Naive thymus-derived CD8-positive, alpha-beta T cell (primary cell): Measurements from ENCODE around the gene DIABLO. TPM values are rescaled to one million over a fixed set of nuclear protein-coding genes. Genes with fewer than 3 reads are reported as not detected.

Experiments
- ATAC-seq, 2 donors: fragments of 150-1000 bp; cut with Tn5 transposase in 1 of 2; sonication (Bioruptor Pico), chemical (Tn5 transposase) in 1 of 2; 1 replicate in 1 of 2; 2 replicates in 1 of 2; pipeline ENCODE4 v1.10.0; 2021; ENCODE audit warnings: mild to moderate bottlenecking in 2 of 2, moderate library complexity in 2 of 2
- POLR2A ChIA-PET: fragments of 350-600 bp; sonication (Branson Sonifier 250); formaldehyde crosslinking; loops from one replicate; lab custom pipeline; 2021; ENCODE audit warnings: antibody characterized with exemption; lab: Charles Lee
- DNase-seq, 10 donors: peaks; one replicate each; pipeline versions ENCODE4 v3.0.0 to v3.0.0-alpha.2; 2020 to 2022
- H3K27ac Mint-ChIP-seq, 10 donors: one replicate each; pipeline ENCODE4 v1.8.0; 2020 to 2022; ENCODE audit warnings: mild to moderate bottlenecking in 10 of 10, mixed read lengths in 10 of 10, moderate library complexity in 4 of 10, inconsistent platforms in 1 of 10
- H3K27me3 Mint-ChIP-seq, 5 donors: one replicate each; pipeline ENCODE4 v1.8.0; 2021 to 2022; ENCODE audit warnings: mixed read lengths in 5 of 5
- H3K36me3 Mint-ChIP-seq, 3 donors: one replicate each; pipeline ENCODE4 v1.8.0; 2020 to 2022; ENCODE audit warnings: mixed read lengths in 3 of 3, mild to moderate bottlenecking in 2 of 3, inconsistent platforms in 1 of 3
- H3K4me1 Mint-ChIP-seq, 4 donors: one replicate each; pipeline ENCODE4 v1.8.0; 2021 to 2022; ENCODE audit warnings: mixed read lengths in 4 of 4
- H3K4me3 Mint-ChIP-seq, 10 donors: one replicate each; pipeline ENCODE4 v1.8.0; 2020 to 2022; ENCODE audit warnings: mild to moderate bottlenecking in 10 of 10, mixed read lengths in 10 of 10, moderate library complexity in 6 of 10, inconsistent platforms in 1 of 10
- H3K9me3 Mint-ChIP-seq, 9 donors: one replicate each; pipeline ENCODE4 v1.8.0; 2020 to 2022; ENCODE audit warnings: mixed read lengths in 9 of 9, mild to moderate bottlenecking in 3 of 9, inconsistent platforms in 1 of 9, moderate library complexity in 1 of 9
- polyA plus RNA-seq, 3 donors: library from polyadenylated mRNA; unstranded; fragments of 300-500 nt; fragmentation: Illumina TruSeq; gene quantifications; one replicate each; pipeline ENCODE4 v1.2.3, GENCODE V29; 2021
- total RNA-seq, 8 experiments: library from RNA in 2 of 8; stranded (reverse) in 2 of 8; gene quantifications; one replicate each; pipeline ENCODE4 v1.2.3 and lab custom pipeline; 2021 to 2026

Gene DIABLO
- total and polyA plus RNA-seq, 5 experiments from 2014 or later, result 41.7 to 71.3 (median 51.0) TPM

GRCh38 chr12:122201381-122201780, 24.5 kb downstream of the DIABLO start:
- Mint-ChIP-seq H3K9me3 (no peaks in the 10 kb centered on the region), H3K4me3 (peak overlapping the region in 1 of 10 donors; percentile 24), H3K27me3 (peaks cover 4 to 39% (median 13%) of the 10 kb centered on the region in 5 donors), H3K36me3 (no peaks in the 10 kb centered on the region), H3K4me1 (peaks cover 10 to 17% (median 13%) of the 10 kb centered on the region in 4 donors), H3K27ac (peak overlapping the region in 1 of 10 donors; percentile 70)
- POLR2A ChIA-PET, result no interaction called here
- DNase-seq, result no peak
- no peak for ATAC-seq

- POLR2A ChIA-PET, result no interaction called here
- peaks cover 0 to 5% (median 2%) of the 10 kb centered on the region in 3 donors for H3K36me3 Mint-ChIP-seq
- ATAC-seq (no peak), DNase-seq (no peak)
- no peak overlapping the region for H3K27ac Mint-ChIP-seq
- no peak overlapping the region for H3K4me3 Mint-ChIP-seq
- peaks cover 10 to 17% (median 12%) of the 10 kb centered on the region in 4 donors for H3K4me1 Mint-ChIP-seq
- H3K27me3 Mint-ChIP-seq, result peaks cover 4 to 39% (median 13%) of the 10 kb centered on the region in 5 donors
- peaks cover 0 to 5% (median 0%) of the 10 kb centered on the region in 9 donors for H3K9me3 Mint-ChIP-seq
Measured at GRCh38 chr12:122200541-122201175, 25.2 kb downstream of the DIABLO start.

GRCh38 chr12:122199484-122200355, 26.1 kb downstream of the DIABLO start:
- ATAC-seq, result no peak
- H3K9me3 Mint-ChIP-seq, result peaks cover 0 to 14% (median 0%) of the 10 kb centered on the region in 9 donors
- POLR2A ChIA-PET, result no interaction called here

DNA sequence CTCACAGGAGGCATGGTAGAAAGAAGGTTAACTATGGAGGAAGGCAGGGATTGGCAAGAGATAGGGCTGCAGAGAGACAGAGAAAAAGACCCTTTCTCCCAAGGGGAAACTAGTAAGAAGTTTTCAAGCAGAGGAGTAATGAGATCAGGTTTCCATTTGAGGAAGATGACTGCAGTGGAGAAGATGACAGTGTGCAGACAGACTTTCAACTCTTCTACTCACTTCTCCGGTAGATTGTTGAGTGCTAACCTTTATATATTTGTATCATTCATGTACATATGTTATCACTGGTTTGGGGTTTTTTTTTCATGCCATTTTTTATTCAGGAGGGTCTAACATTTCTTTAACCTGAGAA, 28.3 kb downstream of the DIABLO start:
- Mint-ChIP-seq H3K36me3 (peaks cover 0 to 14% (median 7%) of the 10 kb centered on the region in 3 donors), H3K9me3 (peaks cover 0 to 16% (median 0%) of the 10 kb centered on the region in 9 donors), H3K4me1 (peaks cover 0 to 4% (median 3%) of the 10 kb centered on the region in 4 donors), H3K4me3 (no peak overlapping the region), H3K27ac (no peak overlapping the region), H3K27me3 (peaks cover 4 to 38% (median 8%) of the 10 kb centered on the region in 5 donors)
- POLR2A ChIA-PET, result no interaction called here
- DNase-seq (no peak), ATAC-seq (no peak)

More at GRCh38 chr12:122199484-122200355, 26.1 kb downstream of the DIABLO start:
- H3K27ac Mint-ChIP-seq, result no peak overlapping the region
- no peak for DNase-seq
- peaks cover 0 to 11% (median 7%) of the 10 kb centered on the region in 3 donors for H3K36me3 Mint-ChIP-seq
- H3K4me1 Mint-ChIP-seq, result peaks cover 4 to 12% (median 7%) of the 10 kb centered on the region in 4 donors
- no peak overlapping the region for H3K4me3 Mint-ChIP-seq
- H3K27me3 Mint-ChIP-seq, result peaks cover 4 to 38% (median 10%) of the 10 kb centered on the region in 5 donors

- DNase-seq (no peak), ATAC-seq (no peak)
- no peak overlapping the region for H3K27ac Mint-ChIP-seq
- peaks cover 0 to 16% (median 0%) of the 10 kb centered on the region in 9 donors for H3K9me3 Mint-ChIP-seq
- peaks cover 7 to 28% (median 12%) of the 10 kb centered on the region in 5 donors for H3K27me3 Mint-ChIP-seq
- H3K4me1 Mint-ChIP-seq, result peaks cover 4 to 7% (median 5%) of the 10 kb centered on the region in 4 donors
- POLR2A ChIA-PET, result interaction anchor here (0.7 kb wide), 1 partner anchor 9 kb away, joined by 5 read pairs; no protein-coding TSS in a partner anchor
- no peak overlapping the region for H3K4me3 Mint-ChIP-seq
- H3K36me3 Mint-ChIP-seq, result peaks cover 0 to 14% (median 7%) of the 10 kb centered on the region in 3 donors
Measured at GRCh38 chr12:122195405-122195804, 30.4 kb downstream of the DIABLO start.

DNA sequence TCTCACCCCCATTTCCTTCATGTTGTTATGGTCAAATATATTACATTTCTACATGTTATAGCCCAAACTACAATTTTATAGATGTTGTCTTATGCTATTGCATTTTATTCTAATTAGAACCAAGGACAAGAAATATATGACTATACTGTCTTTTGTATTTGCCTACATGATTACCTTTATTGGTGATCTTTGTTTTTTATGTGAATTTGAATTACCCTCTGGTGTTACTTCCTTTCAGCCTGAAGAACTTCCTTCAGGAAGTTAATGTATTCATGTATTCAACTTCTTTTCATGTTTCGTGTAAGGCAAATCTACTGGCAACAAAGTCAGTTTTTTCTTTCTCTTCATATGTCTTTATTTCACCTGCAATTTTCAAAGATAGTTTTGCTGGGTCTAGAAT, 31.0 kb downstream of the DIABLO start:
- Mint-ChIP-seq H3K27ac (no peak overlapping the region), H3K9me3 (peaks cover 0 to 16% (median 0%) of the 10 kb centered on the region in 9 donors), H3K36me3 (peaks cover 0 to 14% (median 7%) of the 10 kb centered on the region in 3 donors), H3K27me3 (peaks cover 7 to 23% (median 12%) of the 10 kb centered on the region in 5 donors), H3K4me3 (no peak overlapping the region), H3K4me1 (peaks cover 4 to 7% (median 5%) of the 10 kb centered on the region in 4 donors)
- POLR2A ChIA-PET, result no interaction called here
- DNase-seq (no peak), ATAC-seq (no peak)

DNA sequence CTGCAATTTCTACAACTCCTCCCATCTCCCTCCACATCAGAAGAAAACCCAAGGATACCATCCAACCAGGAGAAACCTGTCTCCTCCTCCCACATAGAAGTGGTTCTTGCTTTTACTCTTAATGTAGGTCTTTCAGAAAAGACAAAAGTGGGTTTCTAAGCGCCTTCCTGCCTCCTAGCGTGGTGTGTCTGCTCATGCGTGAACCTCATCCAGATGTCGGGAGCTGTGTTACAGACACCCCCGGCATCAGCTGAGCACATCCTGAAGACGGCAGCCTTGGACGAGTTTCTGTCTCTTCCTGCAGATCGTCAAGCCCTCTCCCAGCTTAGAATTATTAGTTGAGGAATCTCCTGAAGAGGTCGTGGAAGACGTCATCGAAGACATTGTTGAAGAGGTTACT, 33.4 kb downstream of the DIABLO start:
- POLR2A ChIA-PET, result interaction anchor here (0.6 kb wide), 1 partner anchor 235 kb away, joined by 3 read pairs; no protein-coding TSS in a partner anchor
- no peak overlapping the region for H3K4me3 Mint-ChIP-seq
- H3K27ac Mint-ChIP-seq, result no peak overlapping the region
- H3K36me3 Mint-ChIP-seq, result peaks cover 0 to 14% (median 7%) of the 10 kb centered on the region in 3 donors
- peaks cover 1 to 8% (median 5%) of the 10 kb centered on the region in 5 donors for H3K27me3 Mint-ChIP-seq
- peaks cover 3 to 7% (median 4%) of the 10 kb centered on the region in 4 donors for H3K4me1 Mint-ChIP-seq
- no peak for DNase-seq
- ATAC-seq, result no peak
- peaks cover 0 to 16% (median 0%) of the 10 kb centered on the region in 9 donors for H3K9me3 Mint-ChIP-seq

GRCh38 chr12:122190842-122191668, 34.8 kb downstream of the DIABLO start:
- Mint-ChIP-seq H3K4me1 (peaks cover 2 to 7% (median 4%) of the 10 kb centered on the region in 4 donors), H3K36me3 (peaks cover 0 to 13% (median 7%) of the 10 kb centered on the region in 3 donors), H3K4me3 (no peak overlapping the region), H3K27me3 (peaks cover 0 to 4% (median 0%) of the 10 kb centered on the region in 5 donors), H3K9me3 (peaks cover 0 to 15% (median 0%) of the 10 kb centered on the region in 9 donors), H3K27ac (no peak overlapping the region)
- peak; percentile 36 to 82 (median 65) for DNase-seq
- POLR2A ChIA-PET, result interaction anchor here (0.6 kb wide), 1 partner anchor 13 kb away, joined by 3 read pairs; the partner anchor contains the start of gene B3GNT4
- ATAC-seq, result peak; percentile 85 to 89

DNA sequence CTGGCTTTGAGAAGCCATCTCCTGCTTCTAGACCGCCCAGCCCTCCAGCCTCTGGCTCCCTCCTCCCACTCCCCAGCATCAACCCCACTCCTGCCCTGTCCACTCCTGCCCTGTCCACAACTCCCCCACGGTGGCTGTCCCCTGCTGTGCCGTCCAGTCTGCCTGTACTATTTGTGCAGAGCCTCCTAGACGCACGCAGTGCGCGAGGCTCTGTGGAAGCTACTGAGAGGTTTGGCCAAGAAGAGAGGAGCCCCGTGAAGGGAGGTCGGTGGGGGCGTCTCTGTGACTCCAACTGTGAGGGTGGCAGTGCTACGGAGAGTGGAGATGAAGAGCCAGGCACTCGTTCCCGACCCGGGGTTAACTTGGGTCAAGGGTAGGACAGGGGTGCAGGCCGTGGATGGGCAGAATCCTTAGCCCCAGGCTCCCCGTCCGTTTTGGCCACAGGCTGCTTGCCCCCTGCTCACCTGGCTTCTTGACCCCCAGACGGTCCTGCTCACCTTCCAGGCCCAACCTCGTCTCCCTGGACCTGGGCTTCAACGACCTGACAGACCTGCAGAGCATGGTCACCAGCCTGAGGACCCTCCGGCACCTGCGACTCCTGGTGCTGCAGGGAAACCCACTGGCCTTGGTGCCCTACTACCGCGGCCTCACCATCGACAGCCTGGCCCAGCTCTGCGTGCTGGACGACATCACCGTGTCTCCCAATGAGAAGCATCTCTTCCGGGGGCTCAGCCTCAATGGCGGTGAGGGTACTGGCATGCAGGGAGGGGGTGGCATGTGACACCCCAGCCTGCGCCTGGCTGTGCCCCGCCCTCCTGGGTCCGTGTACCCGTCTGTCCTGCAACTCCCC, 36.0 kb downstream of the DIABLO start:
- Mint-ChIP-seq H3K9me3 (peaks cover 0 to 3% (median 0%) of the 10 kb centered on the region in 9 donors), H3K36me3 (peaks cover 0 to 4% (median under 1%) of the 10 kb centered on the region in 3 donors), H3K27ac (peak overlapping the region in 1 of 10 donors; percentile 83), H3K4me1 (peaks cover 2 to 7% (median 5%) of the 10 kb centered on the region in 4 donors), H3K4me3 (no peak overlapping the region), H3K27me3 (peaks cover 0 to 4% (median 0%) of the 10 kb centered on the region in 5 donors)
- DNase-seq (no peak), ATAC-seq (no peak)
- POLR2A ChIA-PET, result no interaction called here

DNA sequence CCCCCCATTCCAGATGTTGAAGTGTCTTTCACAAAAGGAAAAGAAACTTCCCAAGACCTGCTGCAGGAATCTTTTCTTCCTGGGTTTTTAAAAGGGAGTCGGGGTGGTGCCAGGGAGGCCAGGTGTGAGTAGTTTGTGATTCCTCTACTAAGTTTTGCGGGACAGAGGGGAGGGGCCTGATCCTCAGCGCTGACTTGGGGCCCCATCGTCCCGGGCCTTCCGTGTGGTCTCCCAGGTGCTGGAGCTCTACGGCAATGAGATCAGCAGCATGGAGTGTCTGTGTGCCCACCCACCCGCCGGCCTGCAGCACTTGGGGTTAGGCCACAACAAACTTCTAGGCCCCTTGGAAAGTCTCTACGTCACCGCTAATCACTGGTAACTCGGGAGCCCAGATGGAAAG, 38.4 kb downstream of the DIABLO start:
- H3K9me3 Mint-ChIP-seq, result no peaks in the 10 kb centered on the region
- peaks cover 6 to 21% (median 19%) of the 10 kb centered on the region in 4 donors for H3K4me1 Mint-ChIP-seq
- H3K36me3 Mint-ChIP-seq, result no peaks in the 10 kb centered on the region
- POLR2A ChIA-PET, result no interaction called here
- no peak overlapping the region for H3K4me3 Mint-ChIP-seq
- ATAC-seq (no peak), DNase-seq (no peak)
- no peak overlapping the region for H3K27ac Mint-ChIP-seq
- peaks cover 0 to 11% (median 5%) of the 10 kb centered on the region in 5 donors for H3K27me3 Mint-ChIP-seq

GRCh38 chr12:122185494-122186082, 40.3 kb downstream of the DIABLO start:
- Mint-ChIP-seq H3K4me3 (no peak overlapping the region), H3K36me3 (no peaks in the 10 kb centered on the region), H3K4me1 (peaks cover 4 to 17% (median 15%) of the 10 kb centered on the region in 4 donors), H3K27me3 (peaks cover 0 to 14% (median 3%) of the 10 kb centered on the region in 5 donors), H3K9me3 (no peaks in the 10 kb centered on the region), H3K27ac (no peak overlapping the region)
- no peak for DNase-seq
- POLR2A ChIA-PET, result no interaction called here
- no peak for ATAC-seq
